GM12878 (cell line): Measurements from ENCODE around the gene PPP1R1A. TPM values are rescaled to one million over a fixed set of nuclear protein-coding genes. Genes with fewer than 3 reads are reported as not detected.

Source experiments
- ATAC-seq: fragments of 200-7000 bp; cut with Tn5 transposase; 3 replicates; pipeline ENCODE4 v1.9.1; 2020; ENCODE audit warnings: mild to moderate bottlenecking, moderate library complexity
- BruUV-seq: library from RNA; stranded (reverse); fragments of 400-500 nt; replicated peaks from 2 replicates; lab custom pipeline; 2021; lab: Mats Ljungman, UMichigan
- CTCF ChIA-PET: fragments of 300-600 bp; sonication (Branson Sonifier 250); formaldehyde crosslinking; extraction: SDS; loops from one replicate; lab custom pipeline; 2021; ENCODE audit warnings: inconsistent platforms; lab: Yijun Ruan, JAX
- POLR2A ChIA-PET: fragments of 350-600 bp; formaldehyde crosslinking; extraction: SDS; loops from one replicate; lab custom pipeline; 2021; ENCODE audit warnings: inconsistent platforms; lab: Charles Lee
- RAD21 ChIA-PET: fragments of 300-600 bp; sonication (Branson Sonifier 250); formaldehyde crosslinking; loops from one replicate; lab custom pipeline; 2023; ENCODE audit warnings: antibody characterized with exemption; ENCODE audit not compliant: unreplicated experiment; lab: Charles Lee
- SMC1A ChIA-PET: fragments of 300-600 bp; sonication (Branson Sonifier 250); formaldehyde crosslinking; loops from one replicate; lab custom pipeline; 2023; ENCODE audit not compliant: unreplicated experiment, uncharacterized antibody; lab: Charles Lee
- DNase-seq: peaks from one replicate; pipeline ENCODE4 v3.0.0-alpha.2; 2011; ENCODE audit warnings: low read depth, low spot score
- FAIRE-seq: peaks from 3 replicates; lab custom pipeline; 2011; peaks lifted over from hg19 to GRCh38; lab: Jason Lieb, UNC
- H2AFZ ChIP-seq: 2 replicates; pipeline ENCODE4 v1.6.0; 2011; ENCODE audit warnings: low read depth, low read length, control low read depth; ENCODE audit not compliant: control insufficient read depth
- H3K27ac ChIP-seq: 2 replicates; pipeline ENCODE4 v1.5.1; 2011; ENCODE audit warnings: control low read depth; ENCODE audit not compliant: control insufficient read depth, insufficient read depth
- H3K27me3 ChIP-seq, 2 experiments: replicated peaks in 1 of 2; 2 replicates each; pipeline versions ENCODE4 v1.6.0 to v1.6.1; 2011; ENCODE audit warnings: low read length in 1 of 2; ENCODE audit not compliant: control insufficient read depth in 2 of 2, insufficient read depth in 2 of 2
- H3K36me3 ChIP-seq, 2 experiments: 2 replicates each; pipeline ENCODE4 v1.5.1; 2011; ENCODE audit warnings: low read length in 1 of 2; ENCODE audit not compliant: control insufficient read depth in 2 of 2, insufficient read depth in 2 of 2
- H3K4me1 ChIP-seq: 2 replicates; pipeline ENCODE4 v1.6.1; 2011; ENCODE audit warnings: mild to moderate bottlenecking, low read length, moderate library complexity, mixed read lengths; ENCODE audit not compliant: control insufficient read depth, insufficient read depth
- H3K4me2 ChIP-seq: 2 replicates; pipeline ENCODE4 v1.6.0; 2011; ENCODE audit warnings: control low read depth; ENCODE audit not compliant: control insufficient read depth, insufficient read depth
- H3K4me3 ChIP-seq: fragments of 200-600 bp; sonication (generic); 2 replicates; pipeline ENCODE4 v1.5.1; 2016
- H3K79me2 ChIP-seq: 2 replicates; pipeline ENCODE4 v1.6.0; 2011; ENCODE audit warnings: low read length; ENCODE audit not compliant: control insufficient read depth, insufficient read depth
- H3K9ac ChIP-seq: 2 replicates; pipeline ENCODE4 v1.8.0; 2011; ENCODE audit warnings: low read length, control low read depth, mixed read lengths; ENCODE audit not compliant: control insufficient read depth, insufficient read depth
- H3K9me3 ChIP-seq: replicated peaks from 3 replicates; pipeline ENCODE4 v1.5.1; 2011; ENCODE audit warnings: mild to moderate bottlenecking, low read length; ENCODE audit not compliant: control insufficient read depth, insufficient read depth
- H4K20me1 ChIP-seq: 2 replicates; pipeline ENCODE4 v1.6.0; 2011; ENCODE audit not compliant: control insufficient read depth, insufficient read depth
- BMI1 ChIP-seq: fragments of 450-650 bp; IDR thresholded peaks from 2 replicates; pipeline ENCODE4 v1.6.1; 2016; ENCODE audit warnings: mild to moderate bottlenecking, moderate library complexity, borderline replicate concordance
- CHD2 ChIP-seq: IDR thresholded peaks from 2 replicates; pipeline ENCODE4 v1.6.1; 2011; ENCODE audit warnings: low read depth, low read length, improper control_type of control experiment, borderline replicate concordance
- CREB1 ChIP-seq: IDR thresholded peaks from 2 replicates; pipeline ENCODE4 v1.6.1; 2012; ENCODE audit warnings: low read depth, mild to moderate bottlenecking, inconsistent platforms
- CREM ChIP-seq: IDR thresholded peaks from 2 replicates; pipeline ENCODE4 v1.6.1; 2014; ENCODE audit warnings: antibody characterized with exemption, low read depth
- EP300 ChIP-seq, 2 experiments: fragments of 150-350 bp in 1 of 2; IDR thresholded peaks; 2 replicates each; pipeline ENCODE4 v1.6.1; 2011 to 2012; ENCODE audit warnings: low read depth in 2 of 2, low read length in 2 of 2, borderline replicate concordance in 1 of 2, improper control_type of control experiment in 1 of 2, inconsistent platforms in 1 of 2; ENCODE audit not compliant: control insufficient read depth in 1 of 2
- ESRRA ChIP-seq: IDR thresholded peaks from 2 replicates; pipeline ENCODE4 v1.6.1; 2012; ENCODE audit warnings: mild to moderate bottlenecking, low read length, improper control_type of control experiment
- ETV6 ChIP-seq, 2 experiments: fragments of 450-650 bp in 1 of 2; IDR thresholded peaks in 1 of 2; conservative IDR thresholded peaks in 1 of 2; 2 replicates each; pipeline ENCODE4 v1.6.1; 2014; ENCODE audit warnings: antibody characterized with exemption in 1 of 2, borderline replicate concordance in 1 of 2, low read depth in 1 of 2, mild to moderate bottlenecking in 1 of 2, moderate library complexity in 1 of 2
- HCFC1 ChIP-seq: fragments of 150-350 bp; IDR thresholded peaks from 2 replicates; pipeline ENCODE4 v1.6.1; 2014; ENCODE audit warnings: low read length
- HDAC2 ChIP-seq: fragments of 200-600 bp; sonication (generic); IDR thresholded peaks from 2 replicates; pipeline ENCODE4 v1.6.1; 2017
- IKZF2 ChIP-seq, 2 experiments: fragments of 450-650 bp; IDR thresholded peaks; 2 replicates each; pipeline ENCODE4 v1.6.1; 2017; ENCODE audit warnings: mild to moderate bottlenecking in 2 of 2, moderate library complexity in 2 of 2
- KAT2A ChIP-seq: conservative IDR thresholded peaks from 2 replicates; pipeline ENCODE4 v1.6.1; 2011; ENCODE audit warnings: low read depth, low read length; ENCODE audit not compliant: control insufficient read depth
- MYC ChIP-seq: IDR thresholded peaks from 2 replicates; pipeline ENCODE4 v1.6.1; 2011; ENCODE audit warnings: mild to moderate bottlenecking, low read length, moderate library complexity, inconsistent platforms; ENCODE audit not compliant: insufficient read depth, insufficient replicate concordance, insufficient read length, severe bottlenecking
- NBN ChIP-seq: fragments of 450-650 bp; IDR thresholded peaks from 2 replicates; pipeline ENCODE4 v1.6.1; 2016
- NFIC ChIP-seq: IDR thresholded peaks from 2 replicates; pipeline ENCODE4 v1.6.1; 2012; ENCODE audit warnings: low read depth, mild to moderate bottlenecking, inconsistent platforms, low read length, moderate library complexity
- NFYB ChIP-seq: IDR thresholded peaks from 2 replicates; pipeline ENCODE4 v1.6.1; 2011; ENCODE audit warnings: low read depth, mild to moderate bottlenecking, low read length, improper control_type of control experiment, moderate library complexity; ENCODE audit not compliant: insufficient read depth
- NKRF ChIP-seq: fragments of 450-650 bp; conservative IDR thresholded peaks from 2 replicates; pipeline ENCODE4 v1.6.1; 2017; ENCODE audit warnings: mild to moderate bottlenecking, moderate library complexity
- PML ChIP-seq: IDR thresholded peaks from 2 replicates; pipeline ENCODE4 v1.6.1; 2012; ENCODE audit warnings: low read length, inconsistent platforms
- POLR2AphosphoS5 ChIP-seq: IDR thresholded peaks from 2 replicates; pipeline ENCODE4 v1.6.1; 2011; ENCODE audit warnings: mild to moderate bottlenecking, low read length, inconsistent platforms
- RBBP5 ChIP-seq: fragments of 200-600 bp; sonication (generic); conservative IDR thresholded peaks from 2 replicates; pipeline ENCODE4 v1.6.1; 2016
- SP1 ChIP-seq: IDR thresholded peaks from one replicate; pipeline ENCODE4 v1.6.1; 2011; ENCODE audit warnings: low read depth, low read length
- SREBF1 ChIP-seq: IDR thresholded peaks from 2 replicates; pipeline ENCODE4 v1.6.1; 2012; ENCODE audit warnings: mild to moderate bottlenecking, low read length
- ZBED1 ChIP-seq: IDR thresholded peaks from 2 replicates; pipeline ENCODE4 v1.6.1; 2016; ENCODE audit warnings: borderline replicate concordance
- WGBS: methylation state at CpG from one replicate; pipeline ENCODE4 v1.1.6; 2016; ENCODE audit warnings: low lambda C conversion rate; ENCODE audit not compliant: insufficient replicate concordance, insufficient coverage; ENCODE audit errors: missing lambda C conversion rate; 5-methylcytosine and 5-hydroxymethylcytosine counted together
- in situ Hi-C: fragments of 300-500 bp; cut with MboI; formaldehyde crosslinking; loops from 9 replicates; pipeline ENCODE4 v1.14.3; 2018; ENCODE audit warnings: mixed read lengths
- intact Hi-C: fragments of 100-400 bp; cut with micrococcal nuclease; formaldehyde crosslinking; loops from one replicate; pipeline ENCODE4 v1.14.2; 2022; ENCODE audit not compliant: unreplicated experiment
- polyA plus RNA-seq, 11 experiments: library from polyadenylated mRNA; depleted of rRNA in 4 of 11; unstranded in 6 of 11; stranded (reverse) in 5 of 11; fragments of >200 nt; fragmentation: Nextera tagmentation in 4 of 11; fragmentation: Illumina TruSeq in 1 of 11; extraction: Ambion mirVana in 4 of 11; extraction: Trizol in 1 of 11; gene quantifications; 1 replicate in 1 of 11; 2 replicates in 10 of 11; pipeline versions ENCODE4 v1.2.1 to v1.2.3, GENCODE V29; 2011 to 2016; ENCODE audit warnings: inconsistent platforms in 2 of 11, missing spikeins in 2 of 11, low read depth in 1 of 11
- total RNA-seq, 4 experiments: library from RNA; depleted of rRNA in 3 of 4; stranded (reverse); fragments of >200 nt in 3 of 4; fragmentation: Illumina TruSeq in 1 of 4; extraction: Trizol in 1 of 4; gene quantifications; 2 replicates each; pipeline versions ENCODE4 v1.2.1 to v1.2.3, GENCODE V29; 2013 to 2021
- TF ChIP-seq, protein P1 (sequence below): fragments of 450-650 bp; IDR thresholded peaks from 2 replicates; pipeline ENCODE4 v1.6.1; 2016; ENCODE audit warnings: mild to moderate bottlenecking

PPP1R1A gene
- total and polyA plus RNA-seq, 10 of the 15 experiments (the other 5 are each of a cell fraction or from before 2014, with no cell fraction given), result 0.03 to 0.08 (median 0.07) TPM; not detected in 7

DNA sequence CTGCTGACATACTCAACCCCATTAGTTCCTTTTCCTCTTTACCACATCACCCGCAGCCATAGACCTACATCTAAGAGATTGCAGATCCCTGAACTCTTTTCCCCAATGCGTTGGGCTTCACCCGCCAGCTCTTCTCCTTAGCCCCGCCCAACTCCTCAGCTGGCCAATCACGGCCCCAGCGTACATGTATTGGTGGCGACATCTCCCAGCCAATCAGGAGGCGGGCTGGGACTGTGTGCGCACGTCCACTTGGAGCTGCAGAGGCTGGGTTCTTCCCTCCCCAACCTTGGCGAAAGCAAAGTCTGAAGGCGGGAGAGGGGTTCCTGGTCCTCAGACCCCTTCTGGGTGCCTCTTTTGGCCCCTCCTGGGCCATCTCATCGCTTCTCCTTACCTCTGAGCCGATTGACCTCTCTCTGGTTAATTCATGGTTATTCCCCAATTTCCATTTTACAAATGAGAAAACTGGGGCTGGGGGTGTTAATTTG, 28.0 kb downstream of the PPP1R1A start:
- RAD21 ChIA-PET, result interaction anchor here (0.6 to 1.4 kb wide), 4 partner anchors 21 to 1554 kb away, joined by 3 to 5 read pairs (median 3); partner anchors contain the start of genes CBX5 and EIF4B
- peak overlapping the region; percentile 33 for H3K9ac ChIP-seq
- SMC1A ChIA-PET, result interaction anchor here (0.6 to 1.7 kb wide), 5 partner anchors 12 to 160 kb away, joined by 3 to 7 read pairs (median 4); partner anchors contain the start of gene NCKAP1L
- FAIRE-seq (peak; percentile 68), DNase-seq (peak; percentile 65), ATAC-seq (peak; percentile 100)
- POLR2A ChIA-PET, result interaction anchor here (0.6 to 1.6 kb wide), 6 partner anchors 11 to 86 kb away, joined by 3 to 8 read pairs (median 3); partner anchors contain the start of genes NCKAP1L and PDE1B
- H3K4me2 ChIP-seq, result peak overlapping the region; percentile 92
- H3K79me2 ChIP-seq, result no peaks in the 10 kb centered on the region
- H3K9me3 ChIP-seq, result no peaks in the 10 kb centered on the region
- peak overlapping the region; percentile 63 for H3K4me3 ChIP-seq
- peaks cover 19% of the 10 kb centered on the region for H3K4me1 ChIP-seq
- no peaks in the 10 kb centered on the region for H3K36me3 ChIP-seq
- peak overlapping the region; percentile 94 for H2AFZ ChIP-seq
- H3K27ac ChIP-seq, result no peak overlapping the region; the same call in 1 of the 2 replicates
- intact Hi-C loops (no loop called here), in situ Hi-C loops (no loop called here)
- BruUV-seq, result no TSS peak
- no peaks in the 10 kb centered on the region for H4K20me1 ChIP-seq
- WGBS, result 1% methylated on average over 14 of the region's 14 CpGs
- CTCF ChIA-PET, result interaction anchor here (1.0 to 1.8 kb wide), 8 partner anchors 9 to 398 kb away, joined by 3 to 12 read pairs (median 5); no protein-coding TSS in a partner anchor
- no peaks in the 10 kb centered on the region for H3K27me3 ChIP-seq
- TF ChIP-seq IKZF2 (IDR thresholded peaks at IDR 0.05) (0 out of 4 replicates have a peak, but pooled peaks of 1 of the 2 experiments have one; percentile 10), BMI1 (no peak), RBBP5 (no peak), HCFC1 (no peak), CHD2 (no peak; the same call in 1 of the 2 replicates), NBN (no peak), POLR2AphosphoS5 (peak; percentile 71), CREB1 (peak; percentile 68; the same call in 1 of the 2 replicates), KAT2A (no peak), MYC (no peak), SREBF1 (no peak), ZBED1 (no peak), SP1 (peak; percentile 71), ETV6 (conservative IDR thresholded peaks at IDR 0.05 in 1 of 2, IDR thresholded peaks at IDR 0.05 in 1 of 2; ENCODE audit: borderline replicate concordance in 1 of 2, low read depth in 1 of 2) (no peak), EP300 (IDR thresholded peaks at IDR 0.05; ENCODE audit: borderline replicate concordance in 1 of 2, control insufficient read depth in 1 of 2, low read depth in 2 of 2, low read length in 2 of 2) (no peak), CREM (peak; percentile 17; the same call in 1 of the 2 replicates), NFYB (peak; percentile 81), ESRRA (no peak), PML (peak; percentile 49; the same call in 1 of the 2 replicates), NFIC (no peak), NKRF (no peak), HDAC2 (no peak)
- TF ChIP-seq, protein P1, sequence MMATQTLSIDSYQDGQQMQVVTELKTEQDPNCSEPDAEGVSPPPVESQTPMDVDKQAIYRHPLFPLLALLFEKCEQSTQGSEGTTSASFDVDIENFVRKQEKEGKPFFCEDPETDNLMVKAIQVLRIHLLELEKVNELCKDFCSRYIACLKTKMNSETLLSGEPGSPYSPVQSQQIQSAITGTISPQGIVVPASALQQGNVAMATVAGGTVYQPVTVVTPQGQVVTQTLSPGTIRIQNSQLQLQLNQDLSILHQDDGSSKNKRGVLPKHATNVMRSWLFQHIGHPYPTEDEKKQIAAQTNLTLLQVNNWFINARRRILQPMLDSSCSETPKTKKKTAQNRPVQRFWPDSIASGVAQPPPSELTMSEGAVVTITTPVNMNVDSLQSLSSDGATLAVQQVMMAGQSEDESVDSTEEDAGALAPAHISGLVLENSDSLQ, result peak; percentile 51; the same call in 1 of the 2 replicates
